Activated T-cell treated with anti-CD3 and anti-CD28 coated beads for 4 hours (primary cell): ENCODE measurements around the gene CALN1.
"Not testable (repeated sequence)": the region's sequence is repeated elsewhere in the genome, so short reads cannot be mapped to it uniquely, and the experiment has no call there.

Experiments used
- DNase-seq: peaks from one replicate; pipeline ENCODE4 v3.0.0-alpha.2; 2020

CALN1 gene

GRCh38 chr7:72408966-72409637 is 3.0 kb downstream of the CALN1 start:
- no peak for DNase-seq

GRCh38 chr7:72406820-72407403 is 5.2 kb downstream of the CALN1 start:
- no peak for DNase-seq

- no peak for DNase-seq
Observed at GRCh38 chr7:72405871-72406270, 6.3 kb downstream of the CALN1 start.

GRCh38 chr7:72405418-72405817 is 6.7 kb downstream of the CALN1 start:
- no peak for DNase-seq

- no peak for DNase-seq
Observed at GRCh38 chr7:72404743-72405142, 7.4 kb downstream of the CALN1 start.

- no peak for DNase-seq
Observed at GRCh38 chr7:72403458-72404076, 8.6 kb downstream of the CALN1 start.

- no peak for DNase-seq
Observed at GRCh38 chr7:72394016-72394415, 18.1 kb downstream of the CALN1 start.

- no peak for DNase-seq
Observed at GRCh38 chr7:72391821-72392377, 20.2 kb downstream of the CALN1 start.

GRCh38 chr7:72386118-72386517 is 26.0 kb downstream of the CALN1 start:
- no peak for DNase-seq

- DNase-seq: no peak
Observed at GRCh38 chr7:72362246-72362645, 49.9 kb downstream of the CALN1 start.

- no peak for DNase-seq
Observed at GRCh38 chr7:72345208-72345727, 66.9 kb downstream of the CALN1 start.

- DNase-seq: no peak
Observed at GRCh38 chr7:72343991-72344390, 68.1 kb downstream of the CALN1 start.

- DNase-seq: not testable (repeated sequence)
Observed at GRCh38 chr7:72343354-72343753, 68.8 kb downstream of the CALN1 start.

- DNase-seq: no peak
Observed at GRCh38 chr7:72337390-72338167, 74.6 kb downstream of the CALN1 start.

GRCh38 chr7:72336632-72337389 is 75.3 kb downstream of the CALN1 start:
- no peak for DNase-seq

GRCh38 chr7:72336382-72336631 is 75.8 kb downstream of the CALN1 start:
- no peak for DNase-seq

- DNase-seq: no peak
Observed at GRCh38 chr7:72335561-72336381, 76.4 kb downstream of the CALN1 start.

GRCh38 chr7:72334698-72335097 is 77.4 kb downstream of the CALN1 start:
- no peak for DNase-seq

GRCh38 chr7:72334066-72334465 is 78.1 kb downstream of the CALN1 start:
- no peak for DNase-seq

GRCh38 chr7:72326811-72327210 is 85.3 kb downstream of the CALN1 start:
- DNase-seq: no peak

GRCh38 chr7:72326365-72326764 is 85.8 kb downstream of the CALN1 start:
- no peak for DNase-seq

- no peak for DNase-seq
Observed at GRCh38 chr7:72325561-72325960, 86.6 kb downstream of the CALN1 start.
